PFSK-1 (cell line): ENCODE measurements around the gene TET2.

Experiments
- POLR2AphosphoS5 ChIP-seq: IDR thresholded peaks from 2 replicates; pipeline ENCODE4 v1.6.1; 2012; ENCODE audit warnings: low read depth, mild to moderate bottlenecking, control low read depth, low read length, moderate library complexity
- SIN3A ChIP-seq: IDR thresholded peaks from 2 replicates; pipeline ENCODE4 v1.6.1; 2012; ENCODE audit warnings: mild to moderate bottlenecking, low read length, moderate library complexity, borderline replicate concordance; ENCODE audit not compliant: insufficient read depth

DNA sequence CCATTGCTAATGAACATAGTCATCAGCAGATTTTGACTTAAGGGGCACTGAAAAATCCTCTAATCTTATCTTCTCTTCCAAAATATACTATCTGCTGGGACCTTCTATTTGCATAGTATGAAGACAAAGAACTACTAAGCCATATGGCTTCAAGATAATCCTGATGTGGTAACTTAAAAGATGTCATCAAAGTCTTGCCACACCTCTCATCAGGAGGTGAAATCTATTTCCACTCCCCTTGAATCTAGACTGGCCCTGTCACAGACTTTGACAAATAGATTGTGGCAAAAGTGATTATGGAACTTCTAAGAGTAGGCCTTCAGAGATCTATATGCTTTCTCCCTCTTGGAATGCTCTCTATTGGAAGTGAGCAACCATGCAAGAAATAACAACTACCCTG is 27.3 kb upstream of the TET2 start:
- TF ChIP-seq SIN3A, result no peak
- TF ChIP-seq POLR2AphosphoS5, result no peak
